ENCODE measurements around the gene DHX35.

DNA sequence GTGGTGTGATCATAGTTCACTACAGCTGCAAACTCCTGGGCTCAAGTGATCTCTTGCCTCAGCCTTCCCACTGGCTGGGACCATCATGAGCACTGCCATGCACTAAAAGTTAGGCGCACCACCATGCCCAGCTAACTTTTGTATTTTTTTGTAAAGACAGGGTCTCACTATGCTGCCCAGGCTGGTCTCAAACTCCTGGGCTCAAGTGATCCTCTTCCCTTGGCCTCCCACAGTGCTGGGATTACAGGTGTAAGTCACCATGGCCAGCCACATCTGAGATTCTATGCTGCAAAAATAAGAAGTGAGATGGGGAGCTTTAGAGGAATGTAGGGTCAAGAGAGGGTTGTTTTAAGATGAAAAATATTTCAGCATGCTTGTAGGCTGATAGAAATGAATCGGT is 37.4 kb upstream of the DHX35 start:
- TF ChIP-seq, protein P1, sequence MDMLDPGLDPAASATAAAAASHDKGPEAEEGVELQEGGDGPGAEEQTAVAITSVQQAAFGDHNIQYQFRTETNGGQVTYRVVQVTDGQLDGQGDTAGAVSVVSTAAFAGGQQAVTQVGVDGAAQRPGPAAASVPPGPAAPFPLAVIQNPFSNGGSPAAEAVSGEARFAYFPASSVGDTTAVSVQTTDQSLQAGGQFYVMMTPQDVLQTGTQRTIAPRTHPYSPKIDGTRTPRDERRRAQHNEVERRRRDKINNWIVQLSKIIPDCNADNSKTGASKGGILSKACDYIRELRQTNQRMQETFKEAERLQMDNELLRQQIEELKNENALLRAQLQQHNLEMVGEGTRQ (IDR thresholded peaks at IDR 0.05; ENCODE audit: low read depth, low read length), result no peak
- TF ChIP-seq, protein P2, sequence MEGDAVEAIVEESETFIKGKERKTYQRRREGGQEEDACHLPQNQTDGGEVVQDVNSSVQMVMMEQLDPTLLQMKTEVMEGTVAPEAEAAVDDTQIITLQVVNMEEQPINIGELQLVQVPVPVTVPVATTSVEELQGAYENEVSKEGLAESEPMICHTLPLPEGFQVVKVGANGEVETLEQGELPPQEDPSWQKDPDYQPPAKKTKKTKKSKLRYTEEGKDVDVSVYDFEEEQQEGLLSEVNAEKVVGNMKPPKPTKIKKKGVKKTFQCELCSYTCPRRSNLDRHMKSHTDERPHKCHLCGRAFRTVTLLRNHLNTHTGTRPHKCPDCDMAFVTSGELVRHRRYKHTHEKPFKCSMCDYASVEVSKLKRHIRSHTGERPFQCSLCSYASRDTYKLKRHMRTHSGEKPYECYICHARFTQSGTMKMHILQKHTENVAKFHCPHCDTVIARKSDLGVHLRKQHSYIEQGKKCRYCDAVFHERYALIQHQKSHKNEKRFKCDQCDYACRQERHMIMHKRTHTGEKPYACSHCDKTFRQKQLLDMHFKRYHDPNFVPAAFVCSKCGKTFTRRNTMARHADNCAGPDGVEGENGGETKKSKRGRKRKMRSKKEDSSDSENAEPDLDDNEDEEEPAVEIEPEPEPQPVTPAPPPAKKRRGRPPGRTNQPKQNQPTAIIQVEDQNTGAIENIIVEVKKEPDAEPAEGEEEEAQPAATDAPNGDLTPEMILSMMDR (conservative IDR thresholded peaks at IDR 0.05; ENCODE audit: low read depth, low read length), result no peak
- TF ChIP-seq POLR2A (IDR thresholded peaks at IDR 0.05; ENCODE audit: low read depth, low read length) (no peak), MAFK (IDR thresholded peaks at IDR 0.05; ENCODE audit: low read depth, low read length) (no peak), CHD1 (IDR thresholded peaks at IDR 0.05; ENCODE audit: low read depth, low read length) (no peak), SMC3 (IDR thresholded peaks at IDR 0.05; ENCODE audit: low read depth, low read length) (no peak)

Data from IMR-90 (cell line).